Measurements from ENCODE around the gene CD53. TPM values are rescaled to one million over a fixed set of nuclear protein-coding genes. Genes with fewer than 3 reads are reported as not detected.

Gene CD53
- total RNA-seq, 1 experiment from 2014 or later: 0.96 TPM

GRCh38 chr1:110915804-110916203 lies 42.9 kb downstream of the CD53 start:
- Histone ChIP-seq H3K9ac (ENCODE audit: low read length) (no peak overlapping the region), H4K20me1 (ENCODE audit: insufficient read depth) (no peaks in the 10 kb centered on the region), H3K27me3 (ENCODE audit: insufficient read depth, low read length) (no peaks in the 10 kb centered on the region), H3K4me3 (replicated peaks in 1 of 2; ENCODE audit: low read depth in 1 of 2, low read length in 2 of 2) (no peak overlapping the region), H3K27ac (ENCODE audit: low read depth, low read length) (no peak overlapping the region), H3K36me3 (ENCODE audit: control insufficient read depth in 1 of 2, insufficient read depth in 2 of 2, low read length in 2 of 2) (no peaks in the 10 kb centered on the region), H3K4me1 (ENCODE audit: control insufficient read depth in 1 of 2, insufficient read depth in 2 of 2, low read length in 2 of 2) (peaks cover 3 to 12% of the 10 kb centered on the region in 2 experiments), H2AFZ (ENCODE audit: low read depth, low read length, poor library complexity, severe bottlenecking) (peak overlapping the region; percentile 95), H3K79me2 (ENCODE audit: insufficient read depth, low read length) (no peaks in the 10 kb centered on the region), H3K9me2 (ENCODE audit: insufficient read depth) (no peaks in the 10 kb centered on the region), H3K9me3 (ENCODE audit: control insufficient read depth in 1 of 2, insufficient read depth in 1 of 2, low read depth in 1 of 2, low read length in 2 of 2) (no peaks in the 10 kb centered on the region), H3K4me2 (ENCODE audit: low read length) (no peak overlapping the region)
- ATAC-seq (no peak), DNase-seq (ENCODE audit: low read depth, low spot score) (no peak)
- intact Hi-C loops (cut with micrococcal nuclease): no loop called here
- CTCF ChIA-PET: no interaction called here
- TF ChIP-seq ZNF274 (IDR thresholded peaks at IDR 0.05; ENCODE audit: low read depth, low read length) (no peak), CTCF (IDR thresholded peaks at IDR 0.05 in 2 of 3, conservative IDR thresholded peaks at IDR 0.05 in 1 of 3; ENCODE audit: borderline replicate concordance in 1 of 3, insufficient read depth in 1 of 3, low read depth in 2 of 3, low read length in 2 of 3) (no peak), MAX (IDR thresholded peaks at IDR 0.05) (no peak), TCF7L2 (IDR thresholded peaks at IDR 0.05; ENCODE audit: borderline replicate concordance, extremely low read depth, insufficient read depth, insufficient read length) (no peak)
- POLR2A ChIA-PET: no interaction called here
- RAD21 ChIA-PET (ENCODE audit: low non-redundant PET in 1 of 2, low total read pairs in 2 of 2, uncharacterized antibody in 2 of 2, unreplicated experiment in 2 of 2): no interaction called here
- no TSS peak for BruUV-seq (replicated peaks)

- Histone ChIP-seq H3K27me3 (ENCODE audit: insufficient read depth, low read length) (no peaks in the 10 kb centered on the region), H3K4me2 (ENCODE audit: low read length) (peak overlapping the region; percentile 65), H3K9me2 (ENCODE audit: insufficient read depth) (no peaks in the 10 kb centered on the region), H2AFZ (ENCODE audit: low read depth, low read length, poor library complexity, severe bottlenecking) (peak overlapping the region; percentile 95), H3K9ac (ENCODE audit: low read length) (peak overlapping the region; percentile 38; the same call in 1 of the 2 replicates), H3K9me3 (ENCODE audit: control insufficient read depth in 1 of 2, insufficient read depth in 1 of 2, low read depth in 1 of 2, low read length in 2 of 2) (no peaks in the 10 kb centered on the region), H3K79me2 (ENCODE audit: insufficient read depth, low read length) (no peaks in the 10 kb centered on the region), H3K4me3 (replicated peaks in 1 of 2; ENCODE audit: low read depth in 1 of 2, low read length in 2 of 2) (peak overlapping the region; percentile 12 to 46; a peak in 2 of 4 replicates), H3K27ac (ENCODE audit: low read depth, low read length) (peak overlapping the region; percentile 7; the same call in 1 of the 2 replicates), H3K36me3 (ENCODE audit: control insufficient read depth in 1 of 2, insufficient read depth in 2 of 2, low read length in 2 of 2) (no peaks in the 10 kb centered on the region), H4K20me1 (ENCODE audit: insufficient read depth) (no peaks in the 10 kb centered on the region), H3K4me1 (ENCODE audit: control insufficient read depth in 1 of 2, insufficient read depth in 2 of 2, low read length in 2 of 2) (peaks cover 3 to 12% of the 10 kb centered on the region in 2 experiments)
- DNase-seq (ENCODE audit: low read depth, low spot score) (no peak), ATAC-seq (no peak)
- POLR2A ChIA-PET: no interaction called here
- BruUV-seq (replicated peaks): no TSS peak
- intact Hi-C loops (cut with micrococcal nuclease): no loop called here
- CTCF ChIA-PET: no interaction called here
- RAD21 ChIA-PET (ENCODE audit: low non-redundant PET in 1 of 2, low total read pairs in 2 of 2, uncharacterized antibody in 2 of 2, unreplicated experiment in 2 of 2): no interaction called here
- TF ChIP-seq SRF (IDR thresholded peaks at IDR 0.05; ENCODE audit: low read depth) (no peak), EZH2 (IDR thresholded peaks at IDR 0.05) (no peak), TCF7L2 (IDR thresholded peaks at IDR 0.05; ENCODE audit: borderline replicate concordance, extremely low read depth, insufficient read depth, insufficient read length) (no peak), ZNF274 (IDR thresholded peaks at IDR 0.05; ENCODE audit: low read depth, low read length) (no peak), POLR2A (IDR thresholded peaks at IDR 0.05; ENCODE audit: borderline replicate concordance, extremely low read depth, insufficient read depth, insufficient read length) (no peak), ELF1 (IDR thresholded peaks at IDR 0.05; ENCODE audit: borderline replicate concordance, low read depth) (no peak), MAX (IDR thresholded peaks at IDR 0.05) (no peak), JUND (IDR thresholded peaks at IDR 0.05) (no peak), REST (IDR thresholded peaks at IDR 0.05; ENCODE audit: low read depth) (no peak), SIN3A (IDR thresholded peaks at IDR 0.05; ENCODE audit: low read depth) (no peak)
These were observed 43.3 kb downstream of the CD53 start for GRCh38 chr1:110916274-110916668.

Data from HCT116 (cell line).